Osteocyte (in vitro differentiated cells): ENCODE data around the gene DYRK2. TPM values are rescaled to one million over a fixed set of nuclear protein-coding genes. Genes with fewer than 3 reads are reported as not detected.

Source experiments
- DNase-seq: peaks from one replicate; pipeline ENCODE4 v3.0.0; 2021; ENCODE audit warnings: mixed read lengths; ENCODE audit not compliant: unreplicated experiment; ENCODE audit errors: extremely low spot score
- H3K27ac Mint-ChIP-seq: one replicate; pipeline ENCODE4 v1.8.0; 2021; ENCODE audit warnings: mild to moderate bottlenecking, mixed read lengths; ENCODE audit not compliant: unreplicated experiment
- H3K27me3 Mint-ChIP-seq: one replicate; pipeline ENCODE4 v1.8.0; 2021; ENCODE audit warnings: mixed read lengths; ENCODE audit not compliant: unreplicated experiment
- H3K36me3 Mint-ChIP-seq: one replicate; pipeline ENCODE4 v1.8.0; 2021; ENCODE audit warnings: mixed read lengths; ENCODE audit not compliant: unreplicated experiment
- H3K4me1 Mint-ChIP-seq: one replicate; pipeline ENCODE4 v1.8.0; 2021; ENCODE audit warnings: mixed read lengths; ENCODE audit not compliant: unreplicated experiment
- H3K4me3 Mint-ChIP-seq: one replicate; pipeline ENCODE4 v1.8.0; 2021; ENCODE audit warnings: mild to moderate bottlenecking, moderate library complexity, mixed read lengths; ENCODE audit not compliant: unreplicated experiment
- H3K9me3 Mint-ChIP-seq: one replicate; pipeline ENCODE4 v1.8.0; 2021; ENCODE audit warnings: mixed read lengths; ENCODE audit not compliant: unreplicated experiment
- CTCF ChIP-seq: fragments of 200-600 bp; sonication (generic); IDR thresholded peaks from 2 replicates; pipeline ENCODE4 v1.5.0; 2021; ENCODE audit warnings: antibody characterized with exemption, mild to moderate bottlenecking, moderate library complexity
- total RNA-seq: library from RNA; stranded (reverse); gene quantifications from 2 replicates; pipeline ENCODE4 v1.2.1, GENCODE V29; 2021

DYRK2 gene
- total RNA-seq, 1 donor from 2014 or later, result 28.9 TPM

GRCh38 chr12:67647799-67648520, 585 bp upstream of the DYRK2 start:
- Mint-ChIP-seq H3K27ac (peak overlapping the region; percentile 94), H3K36me3 (no peaks in the 10 kb centered on the region), H3K4me3 (peak overlapping the region; percentile 91), H3K4me1 (peaks cover 33% of the 10 kb centered on the region), H3K27me3 (no peaks in the 10 kb centered on the region), H3K9me3 (no peaks in the 10 kb centered on the region)
- DNase-seq, result peak; percentile 93
- TF ChIP-seq CTCF, result peak; percentile 48

- TF ChIP-seq CTCF, result no peak
- no peak overlapping the region for H3K27ac Mint-ChIP-seq
- no peak for DNase-seq
- H3K4me3 Mint-ChIP-seq, result no peak overlapping the region
- H3K9me3 Mint-ChIP-seq, result no peaks in the 10 kb centered on the region
- H3K27me3 Mint-ChIP-seq, result no peaks in the 10 kb centered on the region
- peaks cover 40% of the 10 kb centered on the region for H3K4me1 Mint-ChIP-seq
- peaks cover 5% of the 10 kb centered on the region for H3K36me3 Mint-ChIP-seq
Observed at GRCh38 chr12:67649261-67649569, 670 bp downstream of the DYRK2 start.

GRCh38 chr12:67649570-67650387, 1.2 kb downstream of the DYRK2 start:
- H3K9me3 Mint-ChIP-seq, result no peaks in the 10 kb centered on the region

GRCh38 chr12:67650388-67651131, 2.0 kb downstream of the DYRK2 start:
- peak overlapping the region; percentile 91 for H3K4me3 Mint-ChIP-seq
- no peaks in the 10 kb centered on the region for H3K27me3 Mint-ChIP-seq
- H3K4me1 Mint-ChIP-seq, result peaks cover 44% of the 10 kb centered on the region
- H3K36me3 Mint-ChIP-seq, result peaks cover 10% of the 10 kb centered on the region
- H3K27ac Mint-ChIP-seq, result peak overlapping the region; percentile 91
- no peak for TF ChIP-seq CTCF
- H3K9me3 Mint-ChIP-seq, result no peaks in the 10 kb centered on the region
- DNase-seq, result no peak

More at GRCh38 chr12:67649570-67650387, 1.2 kb downstream of the DYRK2 start:
- peaks cover 43% of the 10 kb centered on the region for H3K4me1 Mint-ChIP-seq
- no peaks in the 10 kb centered on the region for H3K27me3 Mint-ChIP-seq
- no peak for TF ChIP-seq CTCF
- H3K27ac Mint-ChIP-seq, result peak overlapping the region; percentile 91
- DNase-seq, result no peak
- H3K4me3 Mint-ChIP-seq, result peak overlapping the region; percentile 91
- H3K36me3 Mint-ChIP-seq, result peaks cover 10% of the 10 kb centered on the region
